BJ (cell line): Measurements from ENCODE around the gene NSG2. TPM values are rescaled to one million over a fixed set of nuclear protein-coding genes. Genes with fewer than 3 reads are reported as not detected.
"Not testable (repeated sequence)": the region's sequence is repeated elsewhere in the genome, so short reads cannot be mapped to it uniquely, and the experiment has no call there.

Experiments used
- CTCF ChIA-PET: fragments of 350-600 bp; formaldehyde crosslinking; extraction: SDS; loops from one replicate; lab custom pipeline; 2021; ENCODE audit warnings: antibody characterized with exemption, inconsistent platforms; lab: Yijun Ruan, JAX
- POLR2A ChIA-PET: fragments of 300-600 bp; sonication (Branson Sonifier 250); formaldehyde crosslinking; extraction: SDS; loops from one replicate; lab custom pipeline; 2021; ENCODE audit warnings: antibody characterized with exemption; lab: Charles Lee
- DNase-seq: peaks from one replicate; pipeline ENCODE4 v3.0.0-alpha.2; 2011; ENCODE audit warnings: low read depth
- H3K27me3 ChIP-seq: 2 replicates; pipeline ENCODE4 v1.6.0; 2011; ENCODE audit warnings: low read length; ENCODE audit not compliant: control insufficient read depth, insufficient read depth
- H3K36me3 ChIP-seq: 2 replicates; pipeline ENCODE4 v1.5.1; 2011; ENCODE audit warnings: low read length; ENCODE audit not compliant: control insufficient read depth, insufficient read depth
- H3K4me3 ChIP-seq: 2 replicates; pipeline ENCODE4 v1.5.1; 2011; ENCODE audit warnings: low read depth, mild to moderate bottlenecking, control low read depth, low read length
- polyA plus RNA-seq: library from polyadenylated mRNA; depleted of rRNA; stranded (reverse); fragments of >200 nt; gene quantifications from 2 replicates; pipeline ENCODE4 v1.2.3, GENCODE V29; 2011
- TF ChIP-seq, protein P1 (sequence below): IDR thresholded peaks from 2 replicates; pipeline ENCODE4 v1.5.1; 2011; ENCODE audit warnings: low read depth, mild to moderate bottlenecking, control low read depth, inconsistent platforms, low read length, moderate library complexity; ENCODE audit not compliant: insufficient read depth

Gene NSG2
- polyA plus RNA-seq, 1 experiment: 0.04 TPM

DNA sequence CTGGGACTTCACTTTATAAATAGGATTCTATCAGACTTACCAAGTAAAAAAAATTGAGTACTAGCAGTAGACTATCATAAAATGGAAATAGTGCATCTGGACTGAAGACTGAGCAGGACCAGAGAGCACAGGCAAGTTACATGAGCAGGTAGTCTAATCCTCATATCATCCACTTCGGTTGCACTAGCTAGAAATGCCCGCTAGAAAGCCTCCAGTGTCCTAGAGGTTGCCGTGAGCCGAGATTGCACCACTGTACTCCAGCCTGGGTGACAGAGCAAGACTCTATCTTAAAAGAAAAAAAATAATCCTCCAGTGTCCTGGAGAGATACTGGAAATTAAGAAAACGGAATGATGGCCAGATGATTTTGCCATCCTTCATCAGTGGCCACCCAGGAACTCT, 36.6 kb upstream of the NSG2 start:
- ChIA-PET POLR2A (no interaction called here), CTCF (interaction anchor here (1.7 kb wide), 1 partner anchor 309 kb away, joined by 4 read pairs; no protein-coding TSS in a partner anchor)
- TF ChIP-seq, protein P1, sequence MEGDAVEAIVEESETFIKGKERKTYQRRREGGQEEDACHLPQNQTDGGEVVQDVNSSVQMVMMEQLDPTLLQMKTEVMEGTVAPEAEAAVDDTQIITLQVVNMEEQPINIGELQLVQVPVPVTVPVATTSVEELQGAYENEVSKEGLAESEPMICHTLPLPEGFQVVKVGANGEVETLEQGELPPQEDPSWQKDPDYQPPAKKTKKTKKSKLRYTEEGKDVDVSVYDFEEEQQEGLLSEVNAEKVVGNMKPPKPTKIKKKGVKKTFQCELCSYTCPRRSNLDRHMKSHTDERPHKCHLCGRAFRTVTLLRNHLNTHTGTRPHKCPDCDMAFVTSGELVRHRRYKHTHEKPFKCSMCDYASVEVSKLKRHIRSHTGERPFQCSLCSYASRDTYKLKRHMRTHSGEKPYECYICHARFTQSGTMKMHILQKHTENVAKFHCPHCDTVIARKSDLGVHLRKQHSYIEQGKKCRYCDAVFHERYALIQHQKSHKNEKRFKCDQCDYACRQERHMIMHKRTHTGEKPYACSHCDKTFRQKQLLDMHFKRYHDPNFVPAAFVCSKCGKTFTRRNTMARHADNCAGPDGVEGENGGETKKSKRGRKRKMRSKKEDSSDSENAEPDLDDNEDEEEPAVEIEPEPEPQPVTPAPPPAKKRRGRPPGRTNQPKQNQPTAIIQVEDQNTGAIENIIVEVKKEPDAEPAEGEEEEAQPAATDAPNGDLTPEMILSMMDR: no peak
- H3K27me3 ChIP-seq: no peaks in the 10 kb centered on the region
- no peak overlapping the region for H3K4me3 ChIP-seq
- no peaks in the 10 kb centered on the region for H3K36me3 ChIP-seq
- DNase-seq: no peak

DNA sequence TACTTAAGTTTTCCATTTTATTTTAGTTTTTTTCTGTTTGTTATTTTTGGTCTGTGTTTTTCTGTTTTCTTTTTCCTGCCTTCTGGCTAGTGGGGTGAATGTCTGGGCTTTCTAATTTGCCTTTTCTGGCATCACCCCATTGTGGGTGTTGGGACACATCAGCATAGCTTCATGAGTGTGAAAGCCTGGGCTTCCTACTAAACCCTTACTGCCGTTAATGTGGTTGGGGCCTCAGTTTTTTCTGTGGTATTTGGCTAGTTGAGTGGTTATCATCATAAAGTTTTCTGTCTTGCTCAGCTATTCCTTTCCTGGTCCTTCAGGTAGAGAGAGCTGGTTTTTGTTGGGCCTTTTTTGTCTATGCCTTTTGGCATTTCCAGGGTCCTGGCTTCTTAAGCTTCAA, 35.1 kb upstream of the NSG2 start:
- no peak for DNase-seq
- TF ChIP-seq, protein P1: no peak
- no peaks in the 10 kb centered on the region for H3K27me3 ChIP-seq
- POLR2A ChIA-PET: no interaction called here
- H3K36me3 ChIP-seq: no peaks in the 10 kb centered on the region
- CTCF ChIA-PET: interaction anchor here (1.9 kb wide), 1 partner anchor 307 kb away, joined by 5 read pairs; no protein-coding TSS in a partner anchor
- no peak overlapping the region for H3K4me3 ChIP-seq

DNA sequence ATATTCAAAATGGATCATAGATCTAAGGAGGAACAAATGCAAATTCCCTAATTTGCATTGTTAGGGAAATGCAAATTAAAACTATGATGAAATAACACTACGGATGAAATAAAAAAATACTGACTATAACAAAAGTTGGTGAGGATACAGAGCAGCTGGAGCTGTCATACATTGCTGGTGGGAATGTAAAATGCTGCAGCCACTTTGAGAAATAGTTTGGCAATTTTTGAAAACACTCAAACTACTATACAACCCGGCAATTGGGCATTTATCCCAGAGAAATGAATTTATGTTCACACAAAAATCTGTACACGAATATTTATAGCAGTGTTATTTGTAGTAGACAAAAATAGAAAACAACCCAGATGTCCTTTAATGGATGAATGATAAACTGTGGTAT, 34.1 kb upstream of the NSG2 start:
- TF ChIP-seq, protein P1: no peak
- ChIA-PET CTCF (interaction anchor here (1.9 kb wide), 1 partner anchor 306 kb away, joined by 5 read pairs; no protein-coding TSS in a partner anchor), POLR2A (no interaction called here)
- Histone ChIP-seq H3K27me3 (no peaks in the 10 kb centered on the region), H3K4me3 (no peak overlapping the region), H3K36me3 (no peaks in the 10 kb centered on the region)
- DNase-seq: no peak

DNA sequence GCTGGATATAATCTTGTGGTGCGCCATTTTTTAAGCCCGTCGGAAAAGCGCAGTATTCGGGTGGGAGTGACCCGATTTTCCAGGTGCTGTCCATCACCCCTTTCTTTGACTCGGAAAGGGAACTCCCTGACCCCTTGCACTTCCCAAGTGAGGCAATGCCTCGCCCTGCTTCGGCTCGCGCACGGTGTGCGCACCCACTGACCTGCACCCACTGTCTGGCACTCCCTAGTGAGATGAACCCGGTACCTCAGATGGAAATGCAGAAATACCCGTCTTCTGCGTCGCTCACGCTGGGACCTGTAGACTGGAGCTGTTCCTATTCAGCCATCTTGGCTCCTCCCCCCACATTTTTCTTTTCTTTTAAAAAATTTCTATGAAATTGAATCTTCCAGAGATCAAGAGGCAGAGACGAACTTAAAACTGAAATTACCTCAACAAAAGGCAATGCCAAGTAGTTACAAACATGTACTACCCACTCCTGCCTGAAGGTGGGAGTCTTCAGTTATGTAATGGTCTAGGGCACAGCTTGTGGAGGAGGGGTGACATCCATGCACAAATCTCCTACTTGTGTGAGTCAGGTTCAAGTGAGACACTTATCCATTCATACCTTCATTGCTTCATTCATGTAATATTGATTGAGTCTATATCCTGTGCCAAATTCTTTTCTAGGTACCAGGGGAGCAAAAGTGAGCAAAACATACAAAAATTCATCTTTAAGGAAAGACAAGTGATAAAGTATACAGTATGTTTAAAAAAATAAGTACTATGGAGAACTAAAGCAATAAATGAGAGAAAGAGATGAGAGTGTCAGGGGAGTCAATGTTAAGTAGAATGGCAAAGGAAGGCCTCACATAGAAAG, 25.2 kb upstream of the NSG2 start:
- H3K36me3 ChIP-seq, H3K4me3 ChIP-seq, POLR2A ChIA-PET, H3K27me3 ChIP-seq: not testable (repeated sequence)
- CTCF ChIA-PET: interaction anchor here (0.9 to 1.5 kb wide), 7 partner anchors 16 to 307 kb away, joined by 3 to 6 read pairs (median 5); no protein-coding TSS in a partner anchor
- peak; percentile 2 for DNase-seq
- TF ChIP-seq, protein P1: peak; percentile 58

DNA sequence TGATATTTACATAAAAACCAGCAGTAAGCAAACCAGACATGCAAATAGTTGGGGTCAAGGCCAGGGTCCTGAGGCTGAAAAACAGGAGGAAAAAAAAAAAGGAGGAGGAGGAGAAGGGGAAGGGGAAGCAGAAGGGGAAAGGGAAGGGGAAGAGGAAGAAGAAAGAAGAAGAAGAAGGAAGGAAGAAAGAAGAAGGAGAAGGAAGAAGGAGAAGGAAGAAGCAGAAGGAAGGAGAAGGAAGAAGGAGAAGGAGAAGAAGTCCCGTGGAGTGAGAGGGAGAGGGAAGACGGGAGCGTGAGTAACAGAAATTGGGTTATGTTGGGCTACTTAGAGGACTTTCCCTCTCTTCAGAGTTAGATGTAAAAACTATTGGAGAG, 24.6 kb upstream of the NSG2 start:
- ChIA-PET POLR2A (no interaction called here), CTCF (interaction anchor here (0.9 to 1.5 kb wide), 6 partner anchors 15 to 306 kb away, joined by 3 to 6 read pairs (median 5); no protein-coding TSS in a partner anchor)
- peaks cover 2% of the 10 kb centered on the region; the same call in 1 of the 2 replicates for H3K27me3 ChIP-seq
- H3K4me3 ChIP-seq: no peak overlapping the region
- TF ChIP-seq, protein P1: no peak
- no peaks in the 10 kb centered on the region for H3K36me3 ChIP-seq
- no peak for DNase-seq
